Astrocyte of the hippocampus (primary cell): ENCODE data around the gene SPINK4.

ENCODE experiments used
- DNase-seq: peaks from one replicate; pipeline ENCODE4 v3.0.0; 2011; ENCODE audit warnings: low read depth, low spot score

SPINK4 gene

GRCh38 chr9:33257276-33257675 lies 17.3 kb downstream of the SPINK4 start:
- DNase-seq = no peak

- no peak for DNase-seq
Measured at GRCh38 chr9:33260372-33260771, 20.4 kb downstream of the SPINK4 start.

GRCh38 chr9:33263131-33264002 lies 23.4 kb downstream of the SPINK4 start:
- DNase-seq = peak; percentile 50

- no peak for DNase-seq
Measured at GRCh38 chr9:33264003-33264472, 24.1 kb downstream of the SPINK4 start.

GRCh38 chr9:33264473-33265177 lies 24.7 kb downstream of the SPINK4 start, which contains the start of the genes BAG1 and CHMP5:
Gene BAG1, minus strand, starts transcription at chr9:33264708.
Gene CHMP5, plus strand, starts transcription at chr9:33265049. Its CDS starts 30 bp downstream, at chr9:33265079.
- DNase-seq = peak; percentile 100

GRCh38 chr9:33265211-33265865 lies 25.4 kb downstream of the SPINK4 start:
- DNase-seq = peak; percentile 10

GRCh38 chr9:33267151-33267767 lies 27.3 kb downstream of the SPINK4 start:
- no peak for DNase-seq

- no peak for DNase-seq
Measured at GRCh38 chr9:33270146-33270545, 30.2 kb downstream of the SPINK4 start.

- DNase-seq = peak; percentile 32
Measured at GRCh38 chr9:33272061-33272460, 32.1 kb downstream of the SPINK4 start.

GRCh38 chr9:33273266-33273971 lies 33.5 kb downstream of the SPINK4 start:
- no peak for DNase-seq

- peak; percentile 57 for DNase-seq
Measured at GRCh38 chr9:33273972-33274328, 34.0 kb downstream of the SPINK4 start.

GRCh38 chr9:33277484-33277883 lies 37.5 kb downstream of the SPINK4 start:
- no peak for DNase-seq

- no peak for DNase-seq
Measured at GRCh38 chr9:33285502-33285901, 45.5 kb downstream of the SPINK4 start.

- peak; percentile 80 for DNase-seq
Measured at GRCh38 chr9:33287087-33287490, 47.1 kb downstream of the SPINK4 start.

GRCh38 chr9:33288235-33288634 lies 48.3 kb downstream of the SPINK4 start:
- no peak for DNase-seq

GRCh38 chr9:33288828-33289483 lies 49.0 kb downstream of the SPINK4 start:
- no peak for DNase-seq

- DNase-seq = peak; percentile 32
Measured at GRCh38 chr9:33289496-33289895, 49.5 kb downstream of the SPINK4 start.

- no peak for DNase-seq
Measured at GRCh38 chr9:33289936-33290246, 49.9 kb downstream of the SPINK4 start.

GRCh38 chr9:33290247-33291030 lies 50.5 kb downstream of the SPINK4 start, which contains the start of gene NFX1:
Gene NFX1, plus strand, starts transcription at chr9:33290516. Its CDS starts 57 bp downstream, at chr9:33290573.
- DNase-seq = peak; percentile 100

- DNase-seq = no peak
Measured at GRCh38 chr9:33291031-33291397, 51.0 kb downstream of the SPINK4 start.
